Occipital lobe (tissue), 2 donors: ENCODE measurements around the gene CHIA. TPM values are rescaled to one million over a fixed set of nuclear protein-coding genes. Genes with fewer than 3 reads are reported as not detected.

Experiments
- DNase-seq: peaks from one replicate; lab custom pipeline; 2025; lab: John Stamatoyannopoulos, UW
- total RNA-seq: library from RNA; depleted of rRNA; stranded (reverse); fragments of >200 nt; gene quantifications from one replicate; pipeline ENCODE4 v1.2.3, GENCODE V29; 2014

CHIA gene
- total RNA-seq: not detected

- DNase-seq: no peak
These were observed at the start of gene CHIA for GRCh38 chr1:111290630-111291029. Gene CHIA (plus strand): TSS chr1:111290851. CDS start chr1:111310468, 19,617 bp downstream.

DNA sequence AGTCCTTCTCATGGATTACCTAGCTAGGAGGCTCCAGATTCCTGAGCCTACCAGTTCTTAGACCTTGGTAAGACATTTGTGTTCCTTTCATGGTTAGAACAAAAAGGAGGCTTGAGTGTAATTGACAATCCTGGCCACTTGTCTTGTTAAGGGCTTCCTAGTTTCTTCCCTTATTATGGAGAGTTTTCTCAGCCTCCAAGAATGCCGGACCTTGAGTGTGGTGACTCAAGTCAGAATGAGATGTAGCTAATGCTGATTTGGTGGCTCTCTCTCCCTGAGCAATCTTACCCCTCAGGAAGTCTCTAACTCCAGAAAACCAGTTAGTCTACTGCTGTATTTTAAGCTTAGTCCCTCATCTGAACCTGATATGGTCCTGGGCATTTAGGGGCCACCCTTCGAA is 48.9 kb upstream of the CHIA start:
- DNase-seq: no peak

GRCh38 chr1:111242805-111243523 is 47.7 kb upstream of the CHIA start:
- no peak for DNase-seq

- no peak for DNase-seq
These were observed 43.4 kb upstream of the CHIA start for GRCh38 chr1:111247125-111247838.

DNA sequence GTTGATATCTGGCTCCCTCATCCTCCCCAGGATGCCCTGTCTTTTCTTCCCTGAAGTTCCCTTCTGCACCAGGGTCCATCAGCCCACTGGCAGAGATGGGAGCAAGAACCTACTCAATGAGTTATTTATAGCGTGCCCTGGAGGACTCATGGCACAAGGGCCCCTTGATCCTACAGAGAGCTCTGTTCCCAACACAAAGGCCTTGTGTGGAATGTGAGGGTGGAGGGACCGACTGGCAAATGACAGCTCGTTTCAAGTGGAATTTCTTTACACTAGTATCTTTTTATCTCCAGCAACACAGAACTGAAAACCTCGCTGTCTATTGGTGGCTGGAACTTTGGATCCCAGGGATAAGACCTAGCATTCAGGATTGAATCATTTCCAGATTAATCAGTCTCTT is 40.7 kb upstream of the CHIA start:
- DNase-seq: peak; percentile 6

DNA sequence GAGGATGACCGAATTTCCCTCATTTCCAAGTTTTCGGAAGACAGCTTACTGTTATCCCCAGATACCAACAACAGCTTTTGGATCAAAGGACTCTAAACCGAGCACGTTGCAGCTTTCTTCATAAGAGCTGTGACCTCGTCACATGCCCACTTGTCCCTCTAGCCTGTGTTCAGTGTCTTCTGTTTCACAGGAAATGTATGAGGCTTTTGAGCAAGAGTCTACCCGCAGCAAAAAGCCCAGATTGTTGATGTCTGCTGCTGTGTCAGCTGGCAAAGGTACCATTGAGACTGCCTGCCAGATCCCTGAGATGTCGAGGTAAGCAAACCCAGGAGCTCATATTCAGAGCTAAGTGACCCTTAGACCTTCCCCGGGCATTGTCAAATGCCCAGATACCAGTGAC is 39.1 kb upstream of the CHIA start:
- no peak for DNase-seq

- no peak for DNase-seq
These were observed 37.9 kb upstream of the CHIA start for GRCh38 chr1:111252786-111253185.

DNA sequence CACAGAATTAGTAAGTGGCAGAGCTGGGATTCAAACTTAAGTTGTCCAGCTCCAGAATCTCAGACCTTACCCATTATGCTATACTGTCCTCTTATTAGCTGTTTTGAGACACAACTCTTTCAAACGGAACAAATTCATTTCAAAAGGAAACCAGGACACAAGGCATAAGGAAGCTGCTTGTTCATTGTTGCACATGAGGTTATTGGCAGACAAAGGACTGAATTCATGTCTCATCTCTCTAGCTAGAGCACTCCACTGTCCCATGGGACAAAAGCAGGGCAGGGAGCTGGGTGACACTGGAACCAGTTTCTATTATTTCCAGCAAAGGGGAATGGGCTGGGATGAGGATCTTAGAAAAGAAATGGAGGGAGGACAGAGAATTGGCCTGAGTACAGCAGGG is 36.8 kb upstream of the CHIA start:
- no peak for DNase-seq

DNA sequence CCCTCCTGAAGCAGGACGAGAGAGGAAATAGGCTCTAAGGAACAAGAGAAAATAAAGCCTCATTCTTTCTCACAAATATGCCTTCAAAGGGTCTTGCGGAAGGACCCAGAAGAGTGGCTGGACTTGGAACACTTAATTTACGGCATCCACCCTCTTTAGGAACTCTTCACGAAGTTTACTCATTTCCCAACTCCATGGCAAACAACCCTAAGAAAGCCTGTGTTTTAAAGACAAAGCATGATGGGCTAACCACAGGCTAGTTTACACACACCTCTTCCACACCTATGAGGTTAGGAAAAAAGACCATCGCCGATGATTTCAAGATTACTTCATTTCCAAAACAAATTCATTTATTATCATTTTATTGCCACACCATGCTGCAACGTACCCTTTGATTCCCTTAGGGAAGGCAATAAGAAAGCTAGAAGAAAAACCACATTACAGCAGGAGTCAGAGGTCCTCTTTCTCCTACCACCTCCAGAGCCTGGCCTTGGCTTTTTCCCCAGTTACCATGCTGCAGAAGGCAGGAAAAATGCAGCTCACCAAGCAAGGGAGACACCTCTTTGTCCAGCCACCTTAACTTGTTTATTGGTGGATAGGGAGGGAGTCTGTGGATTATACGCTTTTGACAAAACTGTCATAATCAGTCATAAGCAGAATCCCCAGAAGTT is 33.5 kb upstream of the CHIA start:
- no peak for DNase-seq

DNA sequence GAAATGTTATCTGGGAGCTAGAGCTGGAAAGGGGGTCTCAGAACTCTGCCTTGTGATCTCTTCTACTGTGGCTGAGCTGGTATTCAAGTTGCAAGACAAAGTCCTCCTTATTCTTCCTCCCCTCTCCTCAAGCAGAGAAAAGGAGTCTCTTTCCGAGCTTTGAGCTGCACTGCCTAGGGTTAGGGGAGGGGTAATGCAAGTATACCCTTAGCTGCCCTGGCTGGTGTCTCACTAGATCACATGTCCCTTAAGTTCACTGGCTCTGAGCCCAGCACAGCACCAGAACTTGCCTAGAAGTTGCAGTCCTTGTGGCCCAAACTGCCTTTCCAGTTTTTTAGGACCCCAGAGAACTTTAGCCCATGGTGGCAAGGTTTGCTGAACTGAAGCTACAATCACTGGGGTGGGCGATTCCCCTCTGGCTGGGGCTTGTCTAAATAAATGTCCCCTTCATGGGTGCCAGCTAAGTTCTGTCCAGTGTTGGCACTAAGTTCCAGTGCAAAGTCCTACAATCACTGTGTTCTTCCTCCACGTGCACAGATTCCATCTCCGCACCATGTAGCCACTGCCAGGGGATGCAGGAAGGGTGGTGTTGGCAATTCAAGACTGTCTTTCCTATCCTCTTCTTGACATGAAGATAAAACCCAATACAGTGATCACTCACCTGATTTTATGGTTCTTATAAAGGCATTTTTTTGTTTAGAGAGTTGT is 22.7 kb upstream of the CHIA start:
- DNase-seq: no peak

GRCh38 chr1:111269825-111270406 is 20.7 kb upstream of the CHIA start:
- DNase-seq: no peak

- no peak for DNase-seq
These were observed 19.7 kb upstream of the CHIA start for GRCh38 chr1:111270771-111271463.

DNA sequence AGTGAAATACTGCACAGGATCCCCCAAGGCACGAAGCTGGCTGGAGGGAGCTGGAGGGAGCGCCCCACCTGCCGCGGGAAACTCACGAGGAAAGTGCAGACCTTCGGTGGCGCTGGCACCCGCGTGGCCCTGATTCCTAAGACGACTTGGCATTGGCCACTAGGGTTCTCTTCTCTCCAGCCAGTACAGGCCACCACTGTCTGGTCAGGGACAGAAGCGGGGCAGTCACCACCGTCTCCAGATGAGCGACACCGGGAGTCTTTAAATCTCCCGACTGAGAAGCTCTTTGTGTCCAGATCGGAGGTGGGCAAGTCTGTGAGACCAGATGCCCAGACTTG is 19.2 kb upstream of the CHIA start:
- DNase-seq: no peak

GRCh38 chr1:111272081-111272480 is 18.6 kb upstream of the CHIA start:
- DNase-seq: no peak

GRCh38 chr1:111274653-111275052 is 16.0 kb upstream of the CHIA start:
- no peak for DNase-seq

GRCh38 chr1:111275079-111275478 is 15.6 kb upstream of the CHIA start:
- no peak for DNase-seq

GRCh38 chr1:111275780-111276433 is 14.7 kb upstream of the CHIA start:
- DNase-seq: no peak

DNA sequence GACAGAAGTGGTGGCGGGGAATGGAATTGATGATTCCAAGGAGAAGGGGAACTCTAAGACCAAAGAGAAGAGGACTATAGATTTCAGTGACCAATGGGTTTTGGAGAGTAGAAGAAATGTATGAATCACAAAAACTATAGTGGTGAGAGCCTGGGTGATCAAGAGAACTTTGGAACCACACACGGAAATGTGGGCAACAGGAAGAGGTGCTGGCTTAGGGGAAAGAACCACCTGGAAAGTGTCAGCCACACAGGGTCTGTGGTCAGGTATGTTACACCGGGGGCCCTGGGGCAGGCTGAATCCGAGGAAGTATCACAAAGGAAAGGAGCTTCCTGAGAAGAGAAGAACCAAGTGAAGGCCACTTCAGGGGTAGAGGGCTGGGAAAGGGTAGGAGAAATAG is 11.5 kb upstream of the CHIA start:
- DNase-seq: no peak

- no peak for DNase-seq
These were observed 10.4 kb upstream of the CHIA start for GRCh38 chr1:111280267-111280666.

GRCh38 chr1:111281411-111281810 is 9.2 kb upstream of the CHIA start:
- no peak for DNase-seq

DNA sequence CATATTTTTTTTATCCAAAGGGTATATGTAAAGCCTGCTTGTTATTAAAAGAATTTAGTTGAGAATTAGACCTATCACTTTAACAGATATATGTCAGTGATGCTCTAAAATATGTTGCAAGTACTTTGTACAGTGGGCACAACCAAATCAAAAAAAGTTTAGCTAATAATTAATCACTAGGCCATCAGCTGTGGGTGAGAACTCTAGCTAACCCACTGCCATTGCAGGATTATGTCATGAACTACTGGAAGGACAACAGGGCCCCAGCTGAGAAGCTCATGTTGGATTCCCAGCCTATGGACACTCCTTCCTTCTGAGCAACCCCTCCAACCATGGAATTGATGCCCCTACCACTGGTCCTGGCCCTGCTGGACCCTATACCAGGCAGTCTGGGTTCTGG is 6.8 kb upstream of the CHIA start:
- no peak for DNase-seq
